Caco-2 (cell line): ENCODE data around the gene GCH1. TPM values are rescaled to one million over a fixed set of nuclear protein-coding genes. Genes with fewer than 3 reads are reported as not detected.

Experiments
- BruUV-seq: library from RNA; stranded (reverse); fragments of 400-500 nt; replicated peaks from 2 replicates; lab custom pipeline; 2021; lab: Mats Ljungman, UMichigan
- CTCF ChIA-PET: fragments of 300-600 bp; sonication (Branson Sonifier 250); formaldehyde crosslinking; loops from one replicate; lab custom pipeline; 2022; ENCODE audit warnings: antibody characterized with exemption; lab: Charles Lee
- POLR2A ChIA-PET: fragments of 300-600 bp; sonication (Branson Sonifier 250); formaldehyde crosslinking; loops from one replicate; lab custom pipeline; 2022; ENCODE audit warnings: antibody characterized with exemption; lab: Charles Lee
- DNase-seq, 2 experiments: peaks; one replicate each; pipeline versions ENCODE4 v3.0.0 to v3.0.0-alpha.2; 2020 to 2022
- H3K27me3 ChIP-seq: replicated peaks from 2 replicates; pipeline ENCODE4 v1.6.0; 2011; ENCODE audit warnings: low read length; ENCODE audit not compliant: control insufficient read depth, insufficient read depth
- H3K36me3 ChIP-seq: 2 replicates; pipeline ENCODE4 v1.5.1; 2011; ENCODE audit warnings: low read length; ENCODE audit not compliant: control insufficient read depth, insufficient read depth
- H3K4me1 ChIP-seq: fragments of 250-450 bp; sonication (Bioruptor Pico); 2 replicates; pipeline ENCODE4 v1.5.1; 2020; ENCODE audit warnings: mild to moderate bottlenecking
- H3K4me3 ChIP-seq: 2 replicates; pipeline ENCODE4 v1.5.1; 2011; ENCODE audit warnings: low read depth, mild to moderate bottlenecking, control low read depth, low read length
- H3K9me3 ChIP-seq: fragments of 250-450 bp; sonication (Bioruptor Pico); 2 replicates; pipeline ENCODE4 v1.5.1; 2020; ENCODE audit warnings: mild to moderate bottlenecking, moderate library complexity
- H3K27ac Mint-ChIP-seq: one replicate; pipeline ENCODE4 v1.8.0; 2022; ENCODE audit warnings: mixed read lengths; ENCODE audit not compliant: unreplicated experiment
- H3K27me3 Mint-ChIP-seq: one replicate; pipeline ENCODE4 v1.8.0; 2022; ENCODE audit warnings: mixed read lengths; ENCODE audit not compliant: insufficient read depth, unreplicated experiment
- H3K36me3 Mint-ChIP-seq: one replicate; pipeline ENCODE4 v1.8.0; 2022; ENCODE audit warnings: mild to moderate bottlenecking, mixed read lengths; ENCODE audit not compliant: insufficient read depth, unreplicated experiment
- H3K4me1 Mint-ChIP-seq: one replicate; pipeline ENCODE4 v1.8.0; 2022; ENCODE audit warnings: low read depth, mixed read lengths; ENCODE audit not compliant: unreplicated experiment
- H3K4me3 Mint-ChIP-seq: one replicate; pipeline ENCODE4 v1.8.0; 2022; ENCODE audit warnings: mild to moderate bottlenecking, moderate library complexity, mixed read lengths; ENCODE audit not compliant: unreplicated experiment
- H3K9me3 Mint-ChIP-seq: one replicate; pipeline ENCODE4 v1.8.0; 2022; ENCODE audit warnings: mixed read lengths; ENCODE audit not compliant: unreplicated experiment
- intact Hi-C: fragments of 100-400 bp; cut with micrococcal nuclease; formaldehyde crosslinking; loops from one replicate; pipeline ENCODE4 v1.10.0; 2022; ENCODE audit not compliant: unreplicated experiment
- total RNA-seq: library from RNA; stranded (reverse); gene quantifications from 2 replicates; pipeline ENCODE4 v1.2.3, GENCODE V29; 2022
- TF ChIP-seq, protein P1 (sequence below), 2 experiments: fragments of 200-600 bp in 1 of 2; IDR thresholded peaks; 1 replicate in 1 of 2; 2 replicates in 1 of 2; pipeline versions ENCODE4 v1.5.1 to v1.8.0; 2011 to 2022; ENCODE audit warnings: antibody characterized with exemption in 1 of 2, control low read depth in 1 of 2, inconsistent platforms in 1 of 2, low read depth in 1 of 2, low read length in 1 of 2, mild to moderate bottlenecking in 1 of 2, moderate library complexity in 1 of 2; ENCODE audit not compliant: insufficient read depth in 1 of 2, severe bottlenecking in 1 of 2, unreplicated experiment in 1 of 2

Gene GCH1
- total RNA-seq, 1 experiment from 2014 or later = 17.9 TPM

GRCh38 chr14:54808326-54809161 lies 94.1 kb downstream of the GCH1 start:
- Mint-ChIP-seq H3K4me3 (no peak overlapping the region), H3K27ac (no peak overlapping the region), H3K9me3 (no peaks in the 10 kb centered on the region), H3K4me1 (no peaks in the 10 kb centered on the region), H3K36me3 (no peaks in the 10 kb centered on the region), H3K27me3 (peaks cover 3% of the 10 kb centered on the region)
- Histone ChIP-seq H3K27me3 (no peaks in the 10 kb centered on the region), H3K4me3 (no peak overlapping the region), H3K36me3 (no peaks in the 10 kb centered on the region), H3K9me3 (no peaks in the 10 kb centered on the region), H3K4me1 (0 out of 2 replicates have a peak, but pooled peaks cover 3% of the 10 kb centered on the region)
- CTCF ChIA-PET = interaction anchor here (1.5 kb wide), 1 partner anchor 243 kb away, joined by 3 read pairs; no protein-coding TSS in a partner anchor
- no TSS peak for BruUV-seq
- POLR2A ChIA-PET = no interaction called here
- intact Hi-C loops = loop anchor here (5.0 kb wide), 2 partner anchors 301 to 366 kb away; partner anchors contain the start of genes CGRRF1 and CNIH1
- TF ChIP-seq, protein P1, sequence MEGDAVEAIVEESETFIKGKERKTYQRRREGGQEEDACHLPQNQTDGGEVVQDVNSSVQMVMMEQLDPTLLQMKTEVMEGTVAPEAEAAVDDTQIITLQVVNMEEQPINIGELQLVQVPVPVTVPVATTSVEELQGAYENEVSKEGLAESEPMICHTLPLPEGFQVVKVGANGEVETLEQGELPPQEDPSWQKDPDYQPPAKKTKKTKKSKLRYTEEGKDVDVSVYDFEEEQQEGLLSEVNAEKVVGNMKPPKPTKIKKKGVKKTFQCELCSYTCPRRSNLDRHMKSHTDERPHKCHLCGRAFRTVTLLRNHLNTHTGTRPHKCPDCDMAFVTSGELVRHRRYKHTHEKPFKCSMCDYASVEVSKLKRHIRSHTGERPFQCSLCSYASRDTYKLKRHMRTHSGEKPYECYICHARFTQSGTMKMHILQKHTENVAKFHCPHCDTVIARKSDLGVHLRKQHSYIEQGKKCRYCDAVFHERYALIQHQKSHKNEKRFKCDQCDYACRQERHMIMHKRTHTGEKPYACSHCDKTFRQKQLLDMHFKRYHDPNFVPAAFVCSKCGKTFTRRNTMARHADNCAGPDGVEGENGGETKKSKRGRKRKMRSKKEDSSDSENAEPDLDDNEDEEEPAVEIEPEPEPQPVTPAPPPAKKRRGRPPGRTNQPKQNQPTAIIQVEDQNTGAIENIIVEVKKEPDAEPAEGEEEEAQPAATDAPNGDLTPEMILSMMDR (IDR thresholded peaks at IDR 0.05; ENCODE audit: insufficient read depth in 1 of 2, low read depth in 1 of 2, low read length in 1 of 2, severe bottlenecking in 1 of 2, unreplicated experiment in 1 of 2) = no peak
- DNase-seq = no peak

DNA sequence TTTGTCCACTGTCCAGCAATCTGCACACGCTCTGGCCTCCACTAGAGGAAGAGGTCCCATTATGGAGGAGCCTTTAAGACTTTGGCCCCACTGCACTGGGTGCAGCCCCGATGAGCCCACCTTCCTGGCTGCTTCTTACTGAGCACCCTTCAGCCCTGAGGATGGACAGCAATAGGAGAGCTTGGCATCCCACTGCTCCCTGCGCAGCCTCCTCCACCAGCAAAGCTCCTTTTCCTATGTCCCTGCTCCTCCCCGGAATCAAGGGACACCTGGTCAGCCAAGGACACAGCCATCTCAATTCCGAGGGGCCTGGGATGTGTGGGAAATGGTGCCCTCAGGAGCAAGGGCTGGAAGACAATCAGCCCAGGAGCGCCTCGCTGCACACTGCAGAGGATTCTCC lies 94.7 kb downstream of the GCH1 start:
- intact Hi-C loops = loop anchor here (2.0 to 5.0 kb wide), 3 partner anchors 85 to 366 kb away; partner anchors contain the start of genes CGRRF1 and CNIH1
- CTCF ChIA-PET = interaction anchor here (0.7 to 1.5 kb wide), 2 partner anchors 11 to 242 kb away, joined by 3 read pairs; no protein-coding TSS in a partner anchor
- Histone ChIP-seq H3K36me3 (no peaks in the 10 kb centered on the region), H3K4me1 (0 out of 2 replicates have a peak, but pooled peaks cover 3% of the 10 kb centered on the region), H3K27me3 (peaks cover 1% of the 10 kb centered on the region; the same call in 1 of the 2 replicates), H3K4me3 (no peak overlapping the region), H3K9me3 (no peaks in the 10 kb centered on the region)
- TF ChIP-seq, protein P1 (IDR thresholded peaks at IDR 0.05; ENCODE audit: insufficient read depth in 1 of 2, low read depth in 1 of 2, low read length in 1 of 2, severe bottlenecking in 1 of 2, unreplicated experiment in 1 of 2) = no peak
- Mint-ChIP-seq H3K9me3 (no peaks in the 10 kb centered on the region), H3K27ac (no peak overlapping the region), H3K4me1 (no peaks in the 10 kb centered on the region), H3K36me3 (no peaks in the 10 kb centered on the region), H3K27me3 (peaks cover 3% of the 10 kb centered on the region), H3K4me3 (no peak overlapping the region)
- BruUV-seq = no TSS peak
- POLR2A ChIA-PET = no interaction called here
- no peak for DNase-seq

- no peak overlapping the region for H3K27ac Mint-ChIP-seq
- no peaks in the 10 kb centered on the region for H3K4me1 Mint-ChIP-seq
- CTCF ChIA-PET = interaction anchor here (0.7 to 1.5 kb wide), 2 partner anchors 12 to 242 kb away, joined by 3 read pairs; no protein-coding TSS in a partner anchor
- peaks cover 1% of the 10 kb centered on the region; the same call in 1 of the 2 replicates for H3K27me3 ChIP-seq
- TF ChIP-seq, protein P1 (IDR thresholded peaks at IDR 0.05; ENCODE audit: insufficient read depth in 1 of 2, low read depth in 1 of 2, low read length in 1 of 2, severe bottlenecking in 1 of 2, unreplicated experiment in 1 of 2) = no peak
- peaks cover 3% of the 10 kb centered on the region for H3K27me3 Mint-ChIP-seq
- H3K4me3 ChIP-seq = no peak overlapping the region
- no peaks in the 10 kb centered on the region for H3K9me3 Mint-ChIP-seq
- no peaks in the 10 kb centered on the region for H3K36me3 Mint-ChIP-seq
- H3K4me1 ChIP-seq = 0 out of 2 replicates have a peak, but pooled peaks cover 3% of the 10 kb centered on the region
- H3K9me3 ChIP-seq = no peaks in the 10 kb centered on the region
- H3K4me3 Mint-ChIP-seq = no peak overlapping the region
- BruUV-seq = no TSS peak
- POLR2A ChIA-PET = no interaction called here
- intact Hi-C loops = loop anchor here (2.0 to 5.0 kb wide), 3 partner anchors 85 to 365 kb away; partner anchors contain the start of genes CGRRF1 and CNIH1
- no peaks in the 10 kb centered on the region for H3K36me3 ChIP-seq
- no peak for DNase-seq
These were observed 95.2 kb downstream of the GCH1 start for GRCh38 chr14:54807428-54807827.
